GM12875 (cell line): ENCODE results near the gene TIGAR.

ENCODE experiments used
- H3K4me3 ChIP-seq: one replicate; pipeline ENCODE4 v1.5.1; 2011; ENCODE audit warnings: low read depth, low read length, control low read depth
- TF ChIP-seq, protein P1 (sequence below): IDR thresholded peaks from 2 replicates; pipeline ENCODE4 v1.5.1; 2011; ENCODE audit warnings: low read depth, mild to moderate bottlenecking, control low read depth, inconsistent platforms, low read length, moderate library complexity, borderline replicate concordance; ENCODE audit not compliant: insufficient read depth

The TIGAR gene

DNA sequence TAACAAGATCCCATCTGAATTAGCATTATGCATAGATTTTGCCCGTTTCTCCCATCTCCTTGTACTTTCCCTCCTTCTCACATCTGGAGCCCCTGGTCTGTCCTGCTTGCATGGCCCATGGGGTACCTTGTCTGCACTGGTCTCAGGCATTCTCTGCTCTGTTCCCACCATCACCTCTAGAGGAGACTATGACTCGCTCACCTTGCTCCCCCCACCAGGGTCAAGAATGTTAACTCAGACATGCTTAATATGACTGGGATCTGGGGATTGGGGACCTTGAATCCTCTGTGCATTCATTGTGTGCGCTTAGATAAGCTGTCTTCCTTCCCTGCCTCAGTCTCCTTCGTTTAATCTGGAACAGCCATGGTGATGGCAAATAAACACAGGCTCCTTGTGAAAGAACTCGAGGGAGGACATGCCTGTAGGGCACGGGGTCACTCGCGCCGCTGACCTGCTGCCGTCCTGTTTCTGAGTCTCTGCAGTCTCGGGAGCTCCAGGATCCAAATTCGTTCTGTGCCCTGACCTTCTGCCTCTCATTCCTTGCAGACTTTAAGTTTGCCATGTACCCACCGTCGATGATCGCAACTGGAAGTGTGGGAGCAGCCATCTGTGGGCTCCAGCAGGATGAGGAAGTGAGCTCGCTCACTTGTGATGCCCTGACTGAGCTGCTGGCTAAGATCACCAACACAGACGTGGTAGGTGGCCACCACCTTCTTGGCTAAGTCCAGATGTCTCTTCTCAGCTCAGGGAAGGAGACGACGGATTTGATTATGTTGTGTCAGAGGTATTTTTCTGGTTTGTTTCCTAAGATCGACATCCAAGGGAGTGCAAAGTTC lies 32.5 kb upstream of the TIGAR start:
- H3K4me3 ChIP-seq, result no peak overlapping the region
- TF ChIP-seq, protein P1, sequence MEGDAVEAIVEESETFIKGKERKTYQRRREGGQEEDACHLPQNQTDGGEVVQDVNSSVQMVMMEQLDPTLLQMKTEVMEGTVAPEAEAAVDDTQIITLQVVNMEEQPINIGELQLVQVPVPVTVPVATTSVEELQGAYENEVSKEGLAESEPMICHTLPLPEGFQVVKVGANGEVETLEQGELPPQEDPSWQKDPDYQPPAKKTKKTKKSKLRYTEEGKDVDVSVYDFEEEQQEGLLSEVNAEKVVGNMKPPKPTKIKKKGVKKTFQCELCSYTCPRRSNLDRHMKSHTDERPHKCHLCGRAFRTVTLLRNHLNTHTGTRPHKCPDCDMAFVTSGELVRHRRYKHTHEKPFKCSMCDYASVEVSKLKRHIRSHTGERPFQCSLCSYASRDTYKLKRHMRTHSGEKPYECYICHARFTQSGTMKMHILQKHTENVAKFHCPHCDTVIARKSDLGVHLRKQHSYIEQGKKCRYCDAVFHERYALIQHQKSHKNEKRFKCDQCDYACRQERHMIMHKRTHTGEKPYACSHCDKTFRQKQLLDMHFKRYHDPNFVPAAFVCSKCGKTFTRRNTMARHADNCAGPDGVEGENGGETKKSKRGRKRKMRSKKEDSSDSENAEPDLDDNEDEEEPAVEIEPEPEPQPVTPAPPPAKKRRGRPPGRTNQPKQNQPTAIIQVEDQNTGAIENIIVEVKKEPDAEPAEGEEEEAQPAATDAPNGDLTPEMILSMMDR, result no peak

DNA sequence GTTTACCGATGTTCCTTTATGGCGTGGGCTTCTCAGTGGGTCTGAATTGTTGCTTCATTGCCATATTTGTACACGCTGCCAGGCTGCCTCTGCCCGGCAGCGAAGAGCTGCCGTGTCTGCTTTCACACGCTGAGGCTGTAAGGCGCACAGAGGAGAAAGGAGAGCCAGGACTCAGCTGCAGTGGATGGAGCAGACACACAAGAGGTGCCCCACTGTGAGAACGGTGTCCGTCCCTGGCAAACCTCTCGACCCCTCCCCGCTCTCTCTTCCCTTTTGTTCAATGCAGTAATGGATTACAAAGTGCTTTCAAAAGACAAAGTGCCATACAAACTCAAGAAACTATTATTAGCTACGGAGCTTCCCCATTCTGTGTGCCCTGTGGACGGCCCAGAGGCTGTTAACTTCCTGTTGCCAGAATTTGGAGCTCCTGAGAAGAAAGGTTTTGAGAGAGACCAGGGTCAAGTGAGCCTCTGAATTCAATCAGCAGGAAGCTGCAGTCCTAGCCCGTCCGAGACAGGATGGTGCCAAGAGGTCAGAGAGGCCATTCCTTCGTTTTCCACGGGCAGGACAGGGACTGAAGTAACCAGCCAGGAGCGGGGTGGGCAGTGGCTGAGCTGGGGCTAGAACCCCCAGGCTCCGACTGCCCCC lies 31.7 kb upstream of the TIGAR start:
- TF ChIP-seq, protein P1, result no peak

DNA sequence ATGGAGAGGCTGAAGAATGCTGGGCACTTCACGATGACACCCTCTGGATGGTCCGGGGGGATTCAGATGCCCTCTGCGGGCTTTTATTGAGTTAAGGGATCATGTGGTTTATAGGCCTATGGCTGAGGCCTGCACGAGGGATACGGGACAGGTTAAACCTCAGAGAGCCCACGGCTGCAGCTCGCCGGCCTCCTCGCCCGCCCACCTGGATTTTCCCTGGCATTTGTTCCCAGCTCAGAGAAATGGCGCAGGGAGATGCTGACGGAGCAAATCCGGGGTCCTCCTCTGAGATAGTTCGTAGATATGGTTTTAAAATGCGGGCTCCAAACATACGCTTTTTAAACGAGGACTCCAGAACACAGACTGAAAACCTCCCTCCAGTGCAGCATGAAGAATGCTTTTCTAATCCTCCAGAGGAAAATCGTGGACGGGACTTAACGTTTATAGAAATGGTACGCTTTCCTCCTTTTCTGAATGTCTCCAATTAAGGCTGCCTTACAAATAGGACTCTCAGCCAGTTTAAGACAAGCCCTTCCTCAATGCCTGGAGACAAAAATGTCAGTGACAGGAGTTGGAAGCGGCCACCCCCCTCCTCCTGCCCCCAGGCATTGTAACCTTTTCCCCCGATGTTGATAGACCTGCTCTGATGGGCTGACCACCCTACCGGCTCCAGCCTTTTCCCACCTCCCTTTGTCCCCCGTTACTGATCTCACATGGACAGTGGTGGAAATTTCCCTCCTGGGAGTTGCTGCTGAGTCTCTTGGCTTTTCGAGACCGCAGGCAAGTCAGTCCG lies 30.8 kb upstream of the TIGAR start:
- no peak overlapping the region for H3K4me3 ChIP-seq
- TF ChIP-seq, protein P1, result no peak

More for the DNA sequence above, 31.7 kb upstream of the TIGAR start:
- no peak overlapping the region for H3K4me3 ChIP-seq

DNA sequence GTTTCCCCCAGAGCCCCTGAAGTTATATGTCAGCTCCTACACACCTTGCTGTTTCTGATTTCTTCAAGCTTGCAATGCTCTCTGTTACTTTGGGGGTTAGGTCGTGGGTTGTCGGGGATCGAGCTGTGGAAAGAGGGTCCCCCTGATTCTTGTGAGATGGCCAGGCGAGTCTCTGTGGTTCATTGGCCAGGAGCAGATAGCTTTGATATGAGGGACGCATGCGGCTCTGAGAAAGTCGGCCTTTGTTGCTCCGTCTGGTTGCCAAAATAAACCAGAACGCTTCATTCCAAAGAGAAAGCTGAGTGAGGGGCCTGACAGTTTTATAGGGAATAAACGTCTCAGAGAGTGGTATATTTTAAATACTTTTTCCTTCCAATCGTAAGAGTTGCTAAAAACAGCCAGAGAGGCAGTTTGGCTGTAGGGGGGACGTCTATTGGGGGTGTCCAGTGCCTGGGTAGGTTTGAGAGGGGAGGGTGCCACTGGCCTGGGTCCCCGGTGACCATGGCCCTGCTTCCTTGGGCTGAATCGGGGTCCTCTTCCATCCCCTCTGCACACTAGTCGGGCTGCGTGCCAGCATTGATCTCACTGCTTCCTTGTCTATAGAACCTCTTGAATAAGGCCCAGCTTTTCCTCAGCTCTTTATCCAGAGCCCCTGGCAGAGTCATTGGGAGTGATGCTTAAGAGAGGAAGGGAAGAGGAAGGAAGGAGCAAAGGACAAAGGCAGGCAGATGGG lies 28.5 kb upstream of the TIGAR start:
- no peak overlapping the region for H3K4me3 ChIP-seq
- TF ChIP-seq, protein P1, result no peak

DNA sequence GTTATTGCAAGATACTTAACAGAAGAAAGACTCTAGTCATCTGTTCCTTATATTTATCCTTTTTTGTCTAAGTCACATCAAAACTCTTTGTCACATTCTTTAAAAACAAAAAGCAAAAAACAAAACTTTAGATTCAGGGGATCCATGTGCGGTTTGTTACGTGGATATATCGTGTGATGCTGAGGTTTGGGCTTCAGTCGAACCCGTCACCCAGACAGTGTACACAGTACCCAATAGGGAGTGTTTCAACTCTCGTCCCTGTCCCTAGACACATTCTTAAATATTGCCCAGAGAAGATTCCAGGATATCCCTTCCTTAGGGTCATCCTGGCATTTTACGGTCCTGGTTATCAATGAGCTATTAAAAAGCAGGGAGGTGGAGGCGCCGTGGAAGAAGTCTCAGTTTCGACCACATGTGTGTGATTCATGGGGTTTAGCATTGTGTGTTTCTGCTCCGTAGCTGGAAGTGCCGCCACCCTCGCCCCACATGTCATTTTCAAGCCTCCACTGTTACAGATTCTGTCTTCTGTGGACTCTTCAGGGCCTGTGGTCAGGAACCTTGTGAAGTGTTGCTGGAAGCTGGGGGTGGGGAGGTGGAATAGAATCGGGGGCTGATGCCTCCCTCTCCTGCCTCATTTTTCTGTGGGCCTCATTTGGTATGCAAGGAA lies 27.6 kb upstream of the TIGAR start:
- no peak overlapping the region for H3K4me3 ChIP-seq
- TF ChIP-seq, protein P1, result no peak

DNA sequence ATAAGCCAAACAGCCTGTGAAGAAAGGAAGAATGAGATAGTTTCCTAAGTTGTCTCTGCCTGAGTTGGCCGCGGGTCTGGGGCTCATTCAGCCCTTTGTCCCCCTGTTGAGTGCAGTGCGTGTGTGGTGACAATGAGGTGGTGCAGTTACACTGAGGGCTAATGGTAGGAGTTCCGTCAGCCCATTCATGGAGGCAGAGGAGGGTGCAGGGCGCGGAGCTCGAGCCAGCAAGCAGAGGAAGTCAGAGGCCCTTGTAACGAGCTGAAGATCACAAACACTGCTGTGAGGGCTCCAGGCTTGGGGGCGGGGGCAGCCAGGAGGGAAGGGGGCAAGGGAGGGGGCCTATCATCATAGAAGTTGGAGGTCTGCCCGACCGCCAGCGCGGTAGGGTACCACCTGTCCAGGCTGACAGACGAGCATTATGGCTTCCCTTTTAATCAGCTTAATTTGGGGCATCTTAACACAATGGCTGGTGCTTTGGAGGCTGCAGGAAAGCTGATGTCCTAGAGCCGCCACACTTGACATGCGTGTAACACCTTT lies 27.0 kb upstream of the TIGAR start:
- no peak overlapping the region for H3K4me3 ChIP-seq
- TF ChIP-seq, protein P1, result no peak
